GM19395 (cell line): Measurements from ENCODE around the gene SOCS1.

Source experiments
- ATAC-seq: cut with Tn5 transposase; IDR thresholded peaks from one replicate; pipeline ENCODE4 v1.9.1; 2021; ENCODE audit warnings: mild to moderate bottlenecking, moderate library complexity; ENCODE audit not compliant: unreplicated experiment

Gene SOCS1

GRCh38 chr16:11289202-11289601 is 33.2 kb upstream of the SOCS1 start:
- ATAC-seq: no peak

GRCh38 chr16:11285842-11286241 is 29.8 kb upstream of the SOCS1 start:
- no peak for ATAC-seq

DNA sequence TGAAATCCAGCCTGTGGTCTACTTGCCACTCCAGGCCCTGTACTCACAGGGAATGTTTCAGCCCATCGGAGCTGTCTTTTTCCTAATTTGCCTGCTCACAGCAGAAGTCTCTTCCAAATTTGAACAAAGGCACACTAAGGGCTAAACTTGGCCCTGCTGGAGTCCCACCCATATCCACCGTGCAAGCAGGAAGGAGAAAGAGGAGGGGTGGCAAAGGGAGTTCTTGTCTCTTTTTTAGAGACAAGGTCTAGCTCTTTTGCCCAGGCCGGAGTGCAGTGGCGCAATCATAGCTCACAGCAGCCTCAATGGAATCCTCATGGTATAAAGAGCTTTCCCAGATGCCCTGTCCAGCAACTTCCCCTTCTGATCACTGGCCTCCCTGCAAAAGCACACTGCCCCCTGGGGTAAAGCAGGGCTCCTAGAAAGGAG is 27.8 kb upstream of the SOCS1 start:
- ATAC-seq: no peak

DNA sequence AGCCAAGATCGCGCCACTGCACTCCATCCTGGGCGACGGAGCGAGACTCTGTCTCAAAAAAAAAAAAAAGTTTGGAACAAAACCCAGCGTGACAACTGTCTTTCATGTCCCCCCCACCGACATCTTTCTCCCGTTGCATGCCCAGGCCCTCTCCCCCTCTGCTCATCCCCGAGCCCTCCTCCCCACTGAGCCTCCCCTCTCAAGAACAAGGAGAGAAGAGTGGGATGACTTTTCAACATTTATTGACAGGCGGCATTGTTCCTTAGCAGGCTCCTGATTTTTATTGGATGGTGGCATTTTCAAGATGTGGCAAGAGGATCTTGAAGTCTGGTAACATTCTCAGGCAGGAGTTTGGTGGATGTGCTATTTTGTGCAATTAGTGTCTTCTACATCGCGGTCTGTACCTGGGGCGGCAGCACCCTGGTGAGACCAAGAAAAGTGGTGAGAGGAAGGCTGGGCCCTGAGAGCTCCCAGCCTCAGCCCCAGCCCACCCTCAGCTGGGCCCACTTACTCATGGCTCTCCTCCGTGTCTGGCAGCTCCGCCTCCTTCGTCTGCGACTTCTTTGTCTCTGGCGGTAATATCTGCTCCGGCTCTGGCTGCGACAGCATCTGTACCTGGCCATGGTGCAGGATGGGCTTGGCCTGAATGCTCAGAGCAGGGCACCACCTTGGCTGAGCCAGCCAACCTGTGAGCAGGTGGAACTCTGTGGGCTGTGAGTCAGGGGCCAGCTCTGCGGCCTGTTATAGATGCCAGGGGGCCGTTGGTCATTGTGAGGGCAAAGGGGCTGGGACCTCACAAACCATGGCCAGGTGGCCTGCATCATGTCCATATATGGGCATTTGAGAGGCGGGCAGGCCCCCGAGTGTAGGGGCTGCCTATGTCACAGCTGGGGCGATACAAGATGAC is 24.9 kb upstream of the SOCS1 start, which contains the start of gene PRM1:
Gene PRM1 (minus strand): TSS at position 715 of the 907 bp plus-strand sequence. CDS start 92 bp downstream, at position 623.
- no peak for ATAC-seq

DNA sequence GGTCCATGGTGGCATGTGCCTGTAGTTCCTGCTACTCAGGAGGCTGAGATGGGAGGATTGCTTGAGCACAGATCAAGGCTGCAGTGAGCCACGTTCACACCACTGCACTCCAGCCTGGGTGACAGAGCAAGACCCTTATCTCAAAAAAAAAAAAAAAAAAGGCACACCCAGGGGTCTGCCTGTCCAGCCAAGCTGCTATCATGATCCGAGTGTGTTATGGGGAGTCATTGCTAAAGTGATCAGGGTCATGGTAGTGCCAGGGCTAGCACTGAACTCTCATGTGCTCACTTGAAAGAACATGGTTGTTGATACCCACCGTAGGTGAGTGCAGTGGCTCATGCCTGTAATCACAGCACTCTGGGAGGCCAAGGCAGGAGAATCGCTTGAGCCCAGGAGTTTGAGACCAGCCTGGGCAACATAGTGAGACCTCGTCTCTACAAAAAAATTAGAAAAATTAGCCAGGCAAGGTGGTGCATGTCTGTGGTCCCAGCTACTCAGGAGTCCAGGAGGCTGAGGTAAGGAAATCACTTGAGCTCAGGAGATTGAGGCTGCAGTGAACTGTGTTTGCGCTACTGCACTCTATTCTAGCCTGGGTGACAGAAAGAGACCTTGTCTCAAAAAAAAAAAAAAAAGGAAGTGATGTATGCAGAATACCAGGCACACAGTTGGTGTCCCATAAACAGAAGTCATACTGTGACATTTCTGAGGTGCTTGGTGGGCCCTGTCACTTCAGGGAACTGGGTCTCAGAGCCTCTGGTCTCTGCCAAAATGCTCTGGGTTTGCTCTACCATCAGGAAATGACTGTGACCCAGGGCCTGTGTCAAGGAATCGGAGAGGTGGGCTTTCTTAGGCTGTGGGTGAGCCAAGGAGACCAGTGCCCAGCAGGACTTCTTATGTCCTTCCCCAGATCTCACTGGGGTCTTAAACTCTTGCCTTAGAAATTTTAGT is 23.0 kb upstream of the SOCS1 start:
- no peak for ATAC-seq

- ATAC-seq: no peak
These were observed 21.8 kb upstream of the SOCS1 start for GRCh38 chr16:11277607-11278337.

DNA sequence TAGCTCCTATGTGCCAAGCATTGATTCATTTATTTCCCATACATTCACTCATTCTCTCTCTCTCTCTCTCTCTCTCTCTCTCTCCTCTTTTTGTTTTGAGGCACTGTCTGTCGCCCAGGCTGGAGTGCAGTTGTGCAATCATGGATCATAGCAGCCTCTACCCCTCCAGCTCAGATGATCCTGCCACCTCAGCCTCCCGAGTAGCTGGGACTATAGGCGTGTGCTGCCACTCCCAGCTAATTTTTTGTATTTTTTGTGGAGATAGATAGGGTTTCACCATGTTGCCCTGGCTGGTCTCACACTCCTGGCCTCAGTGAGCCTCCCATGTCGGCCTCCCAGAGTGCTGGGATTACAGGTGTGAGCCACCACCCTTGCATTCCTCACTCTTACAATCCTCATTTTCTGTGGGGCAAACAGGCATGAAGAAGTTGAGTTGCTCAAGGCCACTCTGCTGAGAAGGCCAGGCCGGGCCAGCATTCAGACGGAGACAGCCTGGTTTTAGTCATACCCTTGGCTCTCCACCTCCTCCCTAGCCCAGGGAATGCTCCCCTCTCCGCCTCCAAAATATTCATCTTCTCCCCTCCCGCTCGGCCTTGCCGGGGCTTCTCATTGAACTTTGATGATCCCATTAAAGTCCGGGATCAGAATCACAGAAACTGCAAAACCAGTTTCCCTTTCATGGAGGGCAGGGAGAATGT is 21.0 kb upstream of the SOCS1 start:
- ATAC-seq: no peak

GRCh38 chr16:11276143-11276895 is 20.3 kb upstream of the SOCS1 start, which contains the start of gene PRM2:
TSS of gene PRM2 (minus strand) at chr16:11276480. CDS start at chr16:11276370, 110 bp downstream.
- ATAC-seq: no peak

GRCh38 chr16:11274964-11275363 is 19.0 kb upstream of the SOCS1 start:
- no peak for ATAC-seq

DNA sequence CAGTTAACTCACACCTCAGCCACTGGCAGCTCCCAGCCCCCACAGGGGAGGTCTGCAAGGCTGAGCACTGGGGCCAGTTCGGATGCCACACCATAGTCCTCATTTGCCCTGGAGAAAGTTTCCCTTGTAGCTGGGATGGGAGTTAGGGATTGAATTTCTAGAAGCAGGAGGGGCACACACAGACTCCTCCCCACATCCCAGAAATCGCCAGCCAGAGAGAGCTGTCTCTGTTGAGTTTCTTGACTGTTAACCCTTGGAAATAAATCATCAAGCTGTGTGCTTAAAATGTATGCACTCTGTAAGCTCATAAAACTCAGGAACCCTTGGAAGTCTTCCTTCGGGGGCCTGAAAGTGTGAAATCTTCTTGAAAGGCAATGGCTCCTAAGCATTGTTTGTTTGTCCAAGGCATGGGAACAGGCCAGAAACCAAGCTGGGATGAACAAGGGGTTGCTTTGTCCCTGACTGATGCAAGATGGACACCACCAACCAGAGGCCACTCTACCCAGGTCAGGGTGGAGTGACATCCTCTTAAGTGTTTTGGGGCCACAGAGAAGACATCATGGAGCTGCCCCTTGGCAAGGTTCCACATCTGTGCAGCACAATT is 17.8 kb upstream of the SOCS1 start:
- ATAC-seq: no peak

GRCh38 chr16:11272921-11273720 is 17.1 kb upstream of the SOCS1 start, which contains the start of gene PRM3:
TSS of gene PRM3 (minus strand) at chr16:11273629. CDS start at chr16:11273595, 34 bp downstream.
- ATAC-seq: no peak

DNA sequence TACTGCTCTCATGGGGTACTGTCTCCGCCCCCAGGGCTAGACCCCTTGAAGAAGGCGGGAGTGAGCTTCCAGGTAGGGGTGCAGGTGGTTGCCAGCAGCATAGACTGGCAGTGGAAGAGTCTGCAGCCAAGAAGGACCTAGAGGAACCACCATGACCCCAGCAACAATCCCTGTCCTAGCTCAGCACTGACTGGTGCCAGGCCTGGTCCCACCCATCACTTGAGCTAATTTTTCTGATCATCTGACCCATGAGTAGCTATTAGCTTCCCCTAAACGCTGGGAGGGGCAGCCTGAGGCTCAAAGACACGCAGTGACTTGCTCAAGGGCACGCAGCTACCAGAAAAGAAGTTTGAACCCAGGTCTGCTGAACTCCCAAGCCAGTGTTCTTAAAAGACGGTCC is 16.5 kb upstream of the SOCS1 start:
- ATAC-seq: no peak

DNA sequence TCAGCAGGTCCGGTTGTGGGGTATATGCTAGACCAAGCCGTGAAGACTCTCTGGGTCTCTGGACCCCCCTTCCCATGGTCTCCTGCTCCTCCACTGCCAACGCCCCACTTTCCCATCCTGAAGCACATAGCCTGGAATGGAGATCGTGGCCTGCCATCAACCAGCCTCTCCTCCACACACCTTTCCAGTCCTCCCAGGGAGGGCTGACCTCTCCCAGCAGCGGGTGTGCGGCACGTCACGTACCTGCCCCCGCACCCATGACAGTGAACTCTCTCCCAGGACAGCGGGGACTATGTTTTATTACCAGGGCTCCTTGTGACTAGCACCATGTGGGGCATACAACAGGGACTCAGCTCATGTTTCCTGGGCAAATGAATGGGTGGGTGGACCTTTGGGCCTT is 15.6 kb upstream of the SOCS1 start:
- no peak for ATAC-seq

GRCh38 chr16:11270602-11271162 is 14.7 kb upstream of the SOCS1 start:
- ATAC-seq: no peak

GRCh38 chr16:11268921-11269375 is 12.9 kb upstream of the SOCS1 start, which contains the start of gene TNP2:
TSS of gene TNP2 (minus strand) at chr16:11269325. CDS start at chr16:11269262, 63 bp downstream.
- no peak for ATAC-seq

- ATAC-seq: no peak
These were observed 9.1 kb upstream of the SOCS1 start for GRCh38 chr16:11265124-11265523.

- ATAC-seq: no peak
These were observed 8.3 kb upstream of the SOCS1 start for GRCh38 chr16:11264155-11264832.
